HUES6 (cell line): ENCODE data around the gene TLR2.

Source experiments
- H3K27ac ChIP-seq: 2 replicates; pipeline ENCODE4 v1.7.0; 2013; ENCODE audit warnings: low read depth, mild to moderate bottlenecking, low read length, inconsistent platforms
- H3K27me3 ChIP-seq: 2 replicates; pipeline ENCODE4 v1.6.1; 2013; ENCODE audit warnings: low read length; ENCODE audit not compliant: control insufficient read depth, insufficient read depth
- H3K36me3 ChIP-seq: 2 replicates; pipeline ENCODE4 v1.6.1; 2013; ENCODE audit warnings: low read length; ENCODE audit not compliant: control insufficient read depth, insufficient read depth
- H3K4me1 ChIP-seq: 2 replicates; pipeline ENCODE4 v1.6.1; 2013; ENCODE audit warnings: low read length; ENCODE audit not compliant: control insufficient read depth, insufficient read depth
- H3K4me3 ChIP-seq: 2 replicates; pipeline ENCODE4 v1.5.1; 2013; ENCODE audit warnings: low read depth, low read length
- H3K9ac ChIP-seq: one replicate; pipeline ENCODE4 v1.6.1; 2013; ENCODE audit warnings: mild to moderate bottlenecking, low read length
- H3K9me3 ChIP-seq: 2 replicates; pipeline ENCODE4 v1.6.1; 2013; ENCODE audit warnings: low read depth, low read length; ENCODE audit not compliant: control insufficient read depth, insufficient read depth

TLR2 gene

GRCh38 chr4:153705743-153706468, 21.8 kb downstream of the TLR2 start:
- no peaks in the 10 kb centered on the region for H3K4me1 ChIP-seq
- no peak overlapping the region for H3K4me3 ChIP-seq
- H3K27me3 ChIP-seq = peaks cover 3% of the 10 kb centered on the region; the same call in 1 of the 2 replicates
- no peaks in the 10 kb centered on the region for H3K36me3 ChIP-seq
- H3K9me3 ChIP-seq = no peaks in the 10 kb centered on the region
- no peak overlapping the region for H3K27ac ChIP-seq
- H3K9ac ChIP-seq = no peak overlapping the region

GRCh38 chr4:153706519-153706918, 22.4 kb downstream of the TLR2 start:
- peaks cover 3% of the 10 kb centered on the region; the same call in 1 of the 2 replicates for H3K27me3 ChIP-seq
- no peaks in the 10 kb centered on the region for H3K9me3 ChIP-seq
- H3K4me1 ChIP-seq = no peaks in the 10 kb centered on the region
- H3K4me3 ChIP-seq = no peak overlapping the region
- no peaks in the 10 kb centered on the region for H3K36me3 ChIP-seq
- H3K27ac ChIP-seq = no peak overlapping the region
- no peak overlapping the region for H3K9ac ChIP-seq

- Histone ChIP-seq H3K4me3 (no peak overlapping the region), H3K36me3 (no peaks in the 10 kb centered on the region), H3K27ac (no peak overlapping the region), H3K9me3 (no peaks in the 10 kb centered on the region), H3K4me1 (no peaks in the 10 kb centered on the region), H3K27me3 (no peaks in the 10 kb centered on the region), H3K9ac (no peak overlapping the region)
Observed at GRCh38 chr4:153710681-153711080, 26.6 kb downstream of the TLR2 start.

GRCh38 chr4:153713866-153714646, 30.0 kb downstream of the TLR2 start:
- H3K27ac ChIP-seq = no peak overlapping the region
- no peaks in the 10 kb centered on the region for H3K36me3 ChIP-seq
- H3K4me3 ChIP-seq = no peak overlapping the region
- no peaks in the 10 kb centered on the region for H3K9me3 ChIP-seq
- no peaks in the 10 kb centered on the region for H3K4me1 ChIP-seq
- no peak overlapping the region for H3K9ac ChIP-seq
- H3K27me3 ChIP-seq = no peaks in the 10 kb centered on the region

- Histone ChIP-seq H3K9me3 (no peaks in the 10 kb centered on the region), H3K9ac (no peak overlapping the region), H3K4me3 (no peak overlapping the region), H3K36me3 (no peaks in the 10 kb centered on the region), H3K4me1 (no peaks in the 10 kb centered on the region), H3K27ac (no peak overlapping the region), H3K27me3 (no peaks in the 10 kb centered on the region)
Observed at GRCh38 chr4:153722036-153722435, 38.0 kb downstream of the TLR2 start.

GRCh38 chr4:153724606-153725005, 40.5 kb downstream of the TLR2 start:
- Histone ChIP-seq H3K36me3 (no peaks in the 10 kb centered on the region), H3K9ac (no peak overlapping the region), H3K4me3 (no peak overlapping the region), H3K4me1 (no peaks in the 10 kb centered on the region), H3K27ac (no peak overlapping the region), H3K9me3 (no peaks in the 10 kb centered on the region), H3K27me3 (no peaks in the 10 kb centered on the region)

GRCh38 chr4:153725136-153725830, 41.2 kb downstream of the TLR2 start:
- Histone ChIP-seq H3K4me1 (no peaks in the 10 kb centered on the region), H3K27ac (no peak overlapping the region), H3K9ac (no peak overlapping the region), H3K4me3 (no peak overlapping the region), H3K9me3 (no peaks in the 10 kb centered on the region), H3K36me3 (no peaks in the 10 kb centered on the region), H3K27me3 (no peaks in the 10 kb centered on the region)

GRCh38 chr4:153725831-153726154, 41.7 kb downstream of the TLR2 start:
- H3K9me3 ChIP-seq = no peaks in the 10 kb centered on the region
- H3K27ac ChIP-seq = no peak overlapping the region
- H3K4me1 ChIP-seq = no peaks in the 10 kb centered on the region
- H3K36me3 ChIP-seq = no peaks in the 10 kb centered on the region
- no peak overlapping the region for H3K9ac ChIP-seq
- H3K4me3 ChIP-seq = no peak overlapping the region
- no peaks in the 10 kb centered on the region for H3K27me3 ChIP-seq

- H3K9ac ChIP-seq = no peak overlapping the region
- peaks cover 4% of the 10 kb centered on the region; the same call in 1 of the 2 replicates for H3K4me1 ChIP-seq
- H3K9me3 ChIP-seq = no peaks in the 10 kb centered on the region
- H3K27ac ChIP-seq = no peak overlapping the region
- H3K36me3 ChIP-seq = no peaks in the 10 kb centered on the region
- H3K27me3 ChIP-seq = no peaks in the 10 kb centered on the region
- no peak overlapping the region for H3K4me3 ChIP-seq
Observed at GRCh38 chr4:153728151-153728550, 44.1 kb downstream of the TLR2 start.

GRCh38 chr4:153728660-153729059, 44.6 kb downstream of the TLR2 start:
- H3K4me1 ChIP-seq = peaks cover 4% of the 10 kb centered on the region; the same call in 1 of the 2 replicates
- H3K27me3 ChIP-seq = no peaks in the 10 kb centered on the region
- no peak overlapping the region for H3K9ac ChIP-seq
- H3K36me3 ChIP-seq = no peaks in the 10 kb centered on the region
- no peaks in the 10 kb centered on the region for H3K9me3 ChIP-seq
- H3K27ac ChIP-seq = no peak overlapping the region
- no peak overlapping the region for H3K4me3 ChIP-seq

- Histone ChIP-seq H3K9me3 (no peaks in the 10 kb centered on the region), H3K27ac (no peak overlapping the region), H3K9ac (no peak overlapping the region), H3K27me3 (no peaks in the 10 kb centered on the region), H3K36me3 (no peaks in the 10 kb centered on the region), H3K4me3 (no peak overlapping the region), H3K4me1 (peaks cover 4% of the 10 kb centered on the region; the same call in 1 of the 2 replicates)
Observed at GRCh38 chr4:153729895-153730294, 45.8 kb downstream of the TLR2 start.
